DOHH2 (cell line): ENCODE data around the gene SEC61A1.

Source experiments
- H3F3A ChIP-seq: fragments of 200-600 bp; sonication (generic), shearing (Covaris generic); 2 replicates; pipeline ENCODE4 v1.6.0; 2016; ENCODE audit warnings: antibody characterized with exemption, mild to moderate bottlenecking; ENCODE audit not compliant: control insufficient read depth, insufficient read depth
- H3K27ac ChIP-seq: fragments of 200-600 bp; sonication (generic); 2 replicates; pipeline ENCODE4 v1.5.1; 2014; ENCODE audit warnings: low read depth, mild to moderate bottlenecking, low read length, moderate library complexity
- H3K27me3 ChIP-seq: fragments of 200-600 bp; sonication (generic); 2 replicates; pipeline ENCODE4 v1.6.1; 2014; ENCODE audit warnings: mild to moderate bottlenecking, low read length, mixed read lengths; ENCODE audit not compliant: control insufficient read depth
- H3K36me3 ChIP-seq: fragments of 200-600 bp; sonication (generic); 2 replicates; pipeline ENCODE4 v1.6.1; 2014; ENCODE audit warnings: mild to moderate bottlenecking, low read length, moderate library complexity, mixed read lengths; ENCODE audit not compliant: control insufficient read depth
- H3K4me1 ChIP-seq: fragments of 200-600 bp; sonication (generic); 2 replicates; pipeline ENCODE4 v1.6.1; 2014; ENCODE audit warnings: mild to moderate bottlenecking, low read length, mixed read lengths; ENCODE audit not compliant: control insufficient read depth
- H3K4me2 ChIP-seq: fragments of 200-600 bp; sonication (generic); 2 replicates; pipeline ENCODE4 v1.6.0; 2014; ENCODE audit warnings: mild to moderate bottlenecking, low read length, moderate library complexity
- H3K4me3 ChIP-seq: fragments of 200-600 bp; sonication (generic); 2 replicates; pipeline ENCODE4 v1.5.1; 2014; ENCODE audit warnings: mild to moderate bottlenecking, low read length, mixed read lengths
- H3K79me2 ChIP-seq: fragments of 200-600 bp; sonication (generic); 2 replicates; pipeline ENCODE4 v1.6.1; 2014; ENCODE audit warnings: mild to moderate bottlenecking, low read length, mixed read lengths; ENCODE audit not compliant: control insufficient read depth
- H3K9me2 ChIP-seq: fragments of 200-600 bp; sonication (generic); replicated peaks from 2 replicates; pipeline ENCODE4 v1.6.1; 2014; ENCODE audit warnings: mild to moderate bottlenecking, low read length, mixed read lengths; ENCODE audit not compliant: control insufficient read depth
- H3K9me3 ChIP-seq: fragments of 200-600 bp; sonication (generic); 2 replicates; pipeline ENCODE4 v1.6.1; 2014; ENCODE audit warnings: antibody characterized with exemption, low read length, mixed read lengths; ENCODE audit not compliant: control insufficient read depth, insufficient read depth
- H4K20me1 ChIP-seq: fragments of 200-600 bp; sonication (generic); 2 replicates; pipeline ENCODE4 v1.6.0; 2014; ENCODE audit warnings: low read depth, mild to moderate bottlenecking, antibody characterized with exemption, low read length, moderate library complexity; ENCODE audit not compliant: control insufficient read depth, insufficient read depth
- EZH2phosphoT487 ChIP-seq: fragments of 200-600 bp; sonication (generic); IDR thresholded peaks from 2 replicates; pipeline ENCODE4 v1.6.1; 2017; ENCODE audit warnings: borderline replicate concordance, mild to moderate bottlenecking, antibody characterized with exemption, low read length, moderate library complexity, mixed read lengths
- TF ChIP-seq, protein P1 (sequence below): fragments of 200-600 bp; sonication (generic); IDR thresholded peaks from one replicate; pipeline ENCODE4 v1.5.1; 2014; ENCODE audit warnings: antibody characterized with exemption, mild to moderate bottlenecking, low read depth, low read length; ENCODE audit not compliant: poor library complexity, severe bottlenecking

Gene SEC61A1

DNA sequence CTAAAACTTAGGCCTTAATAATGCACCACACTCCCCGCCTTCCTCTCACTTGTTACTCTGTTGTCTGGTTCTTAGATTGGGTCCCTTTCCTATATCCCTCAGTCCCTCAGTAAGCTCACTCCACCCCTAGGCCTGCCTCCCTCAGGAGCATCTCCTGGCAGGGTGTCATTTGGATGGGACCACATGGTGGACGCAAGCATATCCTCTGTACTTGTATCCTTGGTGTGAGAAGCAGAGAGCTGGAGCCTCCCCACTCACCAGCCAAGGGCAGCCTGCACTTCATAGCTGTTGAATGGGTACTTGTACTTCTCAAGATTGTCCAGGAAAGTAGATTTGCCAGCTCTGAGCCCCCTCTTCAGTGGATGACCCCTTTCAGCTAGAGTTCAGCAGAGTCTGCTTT is 11.6 kb downstream of the SEC61A1 start:
- no peak overlapping the region for H3K27ac ChIP-seq
- peaks cover 10% of the 10 kb centered on the region; the same call in 1 of the 2 replicates for H4K20me1 ChIP-seq
- peaks cover 97% of the 10 kb centered on the region for H3K36me3 ChIP-seq
- peaks cover 16% of the 10 kb centered on the region; the same call in 1 of the 2 replicates for H3F3A ChIP-seq
- H3K4me2 ChIP-seq, result no peak overlapping the region
- H3K27me3 ChIP-seq, result no peaks in the 10 kb centered on the region
- H3K9me3 ChIP-seq, result no peaks in the 10 kb centered on the region
- TF ChIP-seq, protein P1, sequence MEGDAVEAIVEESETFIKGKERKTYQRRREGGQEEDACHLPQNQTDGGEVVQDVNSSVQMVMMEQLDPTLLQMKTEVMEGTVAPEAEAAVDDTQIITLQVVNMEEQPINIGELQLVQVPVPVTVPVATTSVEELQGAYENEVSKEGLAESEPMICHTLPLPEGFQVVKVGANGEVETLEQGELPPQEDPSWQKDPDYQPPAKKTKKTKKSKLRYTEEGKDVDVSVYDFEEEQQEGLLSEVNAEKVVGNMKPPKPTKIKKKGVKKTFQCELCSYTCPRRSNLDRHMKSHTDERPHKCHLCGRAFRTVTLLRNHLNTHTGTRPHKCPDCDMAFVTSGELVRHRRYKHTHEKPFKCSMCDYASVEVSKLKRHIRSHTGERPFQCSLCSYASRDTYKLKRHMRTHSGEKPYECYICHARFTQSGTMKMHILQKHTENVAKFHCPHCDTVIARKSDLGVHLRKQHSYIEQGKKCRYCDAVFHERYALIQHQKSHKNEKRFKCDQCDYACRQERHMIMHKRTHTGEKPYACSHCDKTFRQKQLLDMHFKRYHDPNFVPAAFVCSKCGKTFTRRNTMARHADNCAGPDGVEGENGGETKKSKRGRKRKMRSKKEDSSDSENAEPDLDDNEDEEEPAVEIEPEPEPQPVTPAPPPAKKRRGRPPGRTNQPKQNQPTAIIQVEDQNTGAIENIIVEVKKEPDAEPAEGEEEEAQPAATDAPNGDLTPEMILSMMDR, result no peak
- TF ChIP-seq EZH2phosphoT487, result no peak
- no peaks in the 10 kb centered on the region for H3K4me1 ChIP-seq
- H3K4me3 ChIP-seq, result no peak overlapping the region
- no peaks in the 10 kb centered on the region for H3K9me2 ChIP-seq
- peaks cover 15% of the 10 kb centered on the region for H3K79me2 ChIP-seq

DNA sequence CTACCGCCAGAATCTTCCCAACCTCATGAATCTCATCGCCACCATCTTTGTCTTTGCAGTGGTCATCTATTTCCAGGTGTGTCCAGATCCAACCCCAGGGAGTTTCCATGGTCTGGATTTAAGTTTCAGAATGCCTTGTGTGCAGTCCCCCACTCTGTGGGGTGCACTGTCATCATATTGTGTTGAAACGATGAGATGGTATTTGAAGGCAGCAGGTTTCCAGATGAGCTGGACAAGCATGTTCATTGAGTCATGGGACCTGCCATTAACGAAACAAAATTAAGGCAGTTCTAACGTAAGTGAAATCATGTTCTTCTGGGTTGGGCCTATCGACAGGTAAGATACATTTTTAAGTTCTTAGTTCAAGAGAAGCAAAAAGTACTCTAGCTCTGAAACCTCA is 12.7 kb downstream of the SEC61A1 start:
- Histone ChIP-seq H3K4me3 (no peak overlapping the region), H3K27ac (no peak overlapping the region), H3K4me1 (no peaks in the 10 kb centered on the region), H3K4me2 (no peak overlapping the region), H3K79me2 (peaks cover 15% of the 10 kb centered on the region), H3K9me2 (no peaks in the 10 kb centered on the region), H3K36me3 (peaks cover 97% of the 10 kb centered on the region), H3K27me3 (no peaks in the 10 kb centered on the region), H3F3A (peaks cover 16% of the 10 kb centered on the region; the same call in 1 of the 2 replicates), H4K20me1 (peaks cover 13% of the 10 kb centered on the region; the same call in 1 of the 2 replicates), H3K9me3 (no peaks in the 10 kb centered on the region)
- TF ChIP-seq, protein P1, result no peak
- no peak for TF ChIP-seq EZH2phosphoT487

DNA sequence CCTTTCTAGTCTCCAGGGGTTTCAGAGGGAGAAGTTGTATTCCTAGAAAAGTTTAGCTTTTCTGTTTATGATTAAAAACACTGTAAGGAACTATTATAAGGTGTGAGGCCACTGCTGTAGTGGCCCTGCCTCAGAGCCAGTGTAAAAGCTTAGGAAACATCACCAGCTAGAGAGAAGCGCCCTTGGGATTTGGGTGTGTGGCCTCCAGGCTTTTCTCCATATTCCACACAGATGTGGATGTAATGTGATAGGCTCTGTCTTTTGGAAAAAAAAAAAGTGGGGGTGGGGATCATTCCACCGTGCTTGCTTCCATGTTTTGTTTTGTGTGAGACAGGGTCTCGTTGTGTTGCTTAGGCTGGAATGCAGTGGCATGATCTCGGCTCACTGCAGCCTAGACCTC is 13.9 kb downstream of the SEC61A1 start:
- Histone ChIP-seq H3K4me3 (no peak overlapping the region), H3K27me3 (no peaks in the 10 kb centered on the region), H3K9me2 (no peaks in the 10 kb centered on the region), H3K79me2 (peaks cover 19% of the 10 kb centered on the region), H3F3A (peaks cover 16% of the 10 kb centered on the region; the same call in 1 of the 2 replicates), H3K4me1 (no peaks in the 10 kb centered on the region), H3K27ac (no peak overlapping the region), H3K4me2 (no peak overlapping the region), H3K9me3 (no peaks in the 10 kb centered on the region), H4K20me1 (peaks cover 13% of the 10 kb centered on the region; the same call in 1 of the 2 replicates), H3K36me3 (peaks cover 97% of the 10 kb centered on the region)
- TF ChIP-seq EZH2phosphoT487, result no peak
- TF ChIP-seq, protein P1, result no peak
